Adrenal gland (tissue), 12 donors: ENCODE results near the gene VCP. TPM values are rescaled to one million over a fixed set of nuclear protein-coding genes. Genes with fewer than 3 reads are reported as not detected.

ENCODE experiments used
- DNase-seq, 7 donors: peaks; one replicate each; pipeline ENCODE4 v3.0.0-alpha.2; 2019 to 2020
- H3K27ac ChIP-seq, 5 donors: fragments of 200-600 bp; sonication (generic) in 4 of 5; 1 replicate in 3 of 5; 2 replicates in 2 of 5; pipeline versions ENCODE4 v1.5.1 to v1.8.0; 2016 to 2020; ENCODE audit warnings: mild to moderate bottlenecking in 1 of 5
- H3K27me3 ChIP-seq: fragments of 200-600 bp; 2 replicates; pipeline ENCODE4 v1.8.0; 2021
- H3K36me3 ChIP-seq, 2 donors: fragments of 200-600 bp; replicated peaks in 1 of 2; 1 replicate in 1 of 2; 2 replicates in 1 of 2; pipeline versions ENCODE4 v1.5.1 to v1.8.0; 2018 to 2022
- H3K4me1 ChIP-seq, 2 donors: fragments of 200-600 bp; replicated peaks in 1 of 2; 1 replicate in 1 of 2; 2 replicates in 1 of 2; pipeline versions ENCODE4 v1.5.1 to v1.8.0; 2018 to 2021
- H3K4me3 ChIP-seq, 4 donors: fragments of 200-600 bp; sonication (generic) in 3 of 4; one replicate each; pipeline ENCODE4 v1.5.1; 2016 to 2018
- H3K9me3 ChIP-seq, 3 donors: fragments of 200-600 bp; sonication (generic) in 1 of 3; replicated peaks in 1 of 3; 1 replicate in 2 of 3; 2 replicates in 1 of 3; pipeline versions ENCODE4 v1.5.1 to v1.8.0; 2016 to 2021
- POLR2A ChIP-seq, 2 donors: fragments of 450-650 bp; IDR thresholded peaks; one replicate each; pipeline ENCODE4 v1.6.1; 2017; ENCODE audit warnings: antibody characterized with exemption in 2 of 2, mild to moderate bottlenecking in 2 of 2, moderate library complexity in 1 of 2
- WGBS, 4 donors: extraction: QIAGEN DNeasy Blood & Tissue Kit in 2 of 4; methylation state at CpG; one replicate each; pipeline versions ENCODE4 v1.1.5 to v1.1.7; 2013 to 2017; 5-methylcytosine and 5-hydroxymethylcytosine counted together
- intact Hi-C, 2 donors: fragments of 100-400 bp; cut with DNase I; formaldehyde crosslinking; loops; one replicate each; pipeline versions ENCODE4 v1.14.1 to v1.15.0; 2022 to 2023
- polyA plus RNA-seq, 3 donors: library from polyadenylated mRNA; stranded (reverse); fragments of 200-250 nt in 2 of 3; fragments of 350-450 nt in 1 of 3; fragmentation: Illumina TruSeq in 1 of 3; extraction: RNeasy Lipid Tissue Mini Kit (QIAGEN cat#74804) in 1 of 3; gene quantifications; one replicate each; pipeline ENCODE4 v1.2.3, GENCODE V29; 2013 to 2014
- total RNA-seq, 9 donors: library from RNA; depleted of rRNA in 4 of 9; stranded (reverse); fragments of >200 nt in 4 of 9; fragments of 120-200 nt in 1 of 9; fragmentation: NEBNext Ultra II Directional in 1 of 9; extraction: Animal tissue kit (Norgen Biotek cat#: 25700) in 1 of 9; gene quantifications; one replicate each; pipeline versions ENCODE4 v1.1.0 to v1.2.4, GENCODE V29; 2013 to 2023
- TF ChIP-seq, protein P1 (sequence below), 6 experiments: fragments of 450-650 bp in 4 of 6; fragments of 200-600 bp in 2 of 6; sonication (generic) in 1 of 6; IDR thresholded peaks; 1 replicate in 5 of 6; 2 replicates in 1 of 6; pipeline versions ENCODE4 v1.5.1 to v1.8.0; 2016 to 2021; ENCODE audit warnings: antibody characterized with exemption in 6 of 6, mild to moderate bottlenecking in 2 of 6, moderate library complexity in 1 of 6
- donor health status: healthy with polysubstance abuse.
- donor health status: Bipolar disorder and iron deficiency.
- donor health status: DM: yes; HTN: yes; CAD: no.
- donor health status: DM: no; HTN: no; CAD: no.
- donor health status: DM: no; HTN: no; CAD: no.
- donor health status: DM: yes; HTN: yes; CAD: no.

Gene VCP
- total and polyA plus RNA-seq, 12 donors = 65.1 to 555 (median 251) TPM

DNA sequence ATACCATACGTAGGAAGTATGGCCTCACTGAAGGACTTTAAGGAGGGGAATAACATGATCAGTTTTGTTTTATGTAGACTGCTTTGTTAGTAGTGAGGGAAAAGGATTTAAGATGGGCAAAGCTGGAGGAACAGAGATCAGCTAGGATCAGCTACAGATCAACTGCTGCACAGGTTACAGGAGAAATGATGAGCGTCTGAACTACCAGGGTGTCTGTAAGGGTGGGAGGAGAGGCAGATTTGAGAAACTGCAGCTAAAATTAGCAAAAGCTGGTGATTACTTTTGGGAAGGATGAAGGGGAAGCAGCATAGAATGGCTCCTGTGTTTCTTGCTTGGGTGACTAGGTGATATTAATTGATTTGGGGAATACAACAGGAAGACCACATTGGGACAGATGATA lies 39.3 kb downstream of the VCP start:
- H3K27me3 ChIP-seq = no peaks in the 10 kb centered on the region
- WGBS, 4 donors = 93 to 99% (median 96%) methylated on average over 2 of the region's 2 CpGs
- peaks cover 0 to 6% of the 10 kb centered on the region in 2 donors for H3K36me3 ChIP-seq
- no peaks in the 10 kb centered on the region for H3K9me3 ChIP-seq
- DNase-seq = no peak
- H3K4me3 ChIP-seq = no peak overlapping the region
- intact Hi-C loops = no loop called here
- H3K4me1 ChIP-seq = no peaks in the 10 kb centered on the region
- TF ChIP-seq POLR2A (IDR thresholded peaks at IDR 0.05) = no peak
- TF ChIP-seq, protein P1, sequence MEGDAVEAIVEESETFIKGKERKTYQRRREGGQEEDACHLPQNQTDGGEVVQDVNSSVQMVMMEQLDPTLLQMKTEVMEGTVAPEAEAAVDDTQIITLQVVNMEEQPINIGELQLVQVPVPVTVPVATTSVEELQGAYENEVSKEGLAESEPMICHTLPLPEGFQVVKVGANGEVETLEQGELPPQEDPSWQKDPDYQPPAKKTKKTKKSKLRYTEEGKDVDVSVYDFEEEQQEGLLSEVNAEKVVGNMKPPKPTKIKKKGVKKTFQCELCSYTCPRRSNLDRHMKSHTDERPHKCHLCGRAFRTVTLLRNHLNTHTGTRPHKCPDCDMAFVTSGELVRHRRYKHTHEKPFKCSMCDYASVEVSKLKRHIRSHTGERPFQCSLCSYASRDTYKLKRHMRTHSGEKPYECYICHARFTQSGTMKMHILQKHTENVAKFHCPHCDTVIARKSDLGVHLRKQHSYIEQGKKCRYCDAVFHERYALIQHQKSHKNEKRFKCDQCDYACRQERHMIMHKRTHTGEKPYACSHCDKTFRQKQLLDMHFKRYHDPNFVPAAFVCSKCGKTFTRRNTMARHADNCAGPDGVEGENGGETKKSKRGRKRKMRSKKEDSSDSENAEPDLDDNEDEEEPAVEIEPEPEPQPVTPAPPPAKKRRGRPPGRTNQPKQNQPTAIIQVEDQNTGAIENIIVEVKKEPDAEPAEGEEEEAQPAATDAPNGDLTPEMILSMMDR (IDR thresholded peaks at IDR 0.05) = no peak
- no peak overlapping the region for H3K27ac ChIP-seq

DNA sequence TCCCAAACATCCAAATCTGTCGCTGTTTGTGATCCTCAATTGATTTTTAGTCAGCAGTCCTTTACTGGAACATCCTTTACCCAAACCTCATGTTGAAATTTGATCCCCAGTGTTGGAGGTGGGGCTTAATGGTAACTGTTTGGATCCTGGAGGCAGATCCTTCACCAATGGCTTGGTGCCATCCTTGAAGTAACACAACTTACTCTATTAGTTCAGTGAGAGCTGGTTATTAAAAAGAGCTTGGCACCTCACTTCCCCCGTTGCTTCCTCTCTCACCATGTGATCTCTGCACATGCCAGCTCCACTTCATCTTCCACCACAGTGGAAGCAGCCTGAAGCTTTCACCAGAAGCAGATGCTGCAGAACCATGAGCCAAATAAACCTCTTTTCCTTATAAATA lies 42.6 kb downstream of the VCP start:
- H3K27me3 ChIP-seq = no peaks in the 10 kb centered on the region
- no peak for DNase-seq
- peaks cover 0 to 6% of the 10 kb centered on the region in 2 donors for H3K36me3 ChIP-seq
- no peak overlapping the region for H3K4me3 ChIP-seq
- intact Hi-C loops = no loop called here
- 82 to 90% (median 85%) methylated on average over 2 of the region's 2 CpGs for WGBS, 4 donors
- H3K9me3 ChIP-seq = no peaks in the 10 kb centered on the region
- peaks cover 12 to 18% of the 10 kb centered on the region in 2 donors for H3K4me1 ChIP-seq
- TF ChIP-seq POLR2A (IDR thresholded peaks at IDR 0.05) = no peak
- TF ChIP-seq, protein P1 (IDR thresholded peaks at IDR 0.05) = no peak
- no peak overlapping the region for H3K27ac ChIP-seq

DNA sequence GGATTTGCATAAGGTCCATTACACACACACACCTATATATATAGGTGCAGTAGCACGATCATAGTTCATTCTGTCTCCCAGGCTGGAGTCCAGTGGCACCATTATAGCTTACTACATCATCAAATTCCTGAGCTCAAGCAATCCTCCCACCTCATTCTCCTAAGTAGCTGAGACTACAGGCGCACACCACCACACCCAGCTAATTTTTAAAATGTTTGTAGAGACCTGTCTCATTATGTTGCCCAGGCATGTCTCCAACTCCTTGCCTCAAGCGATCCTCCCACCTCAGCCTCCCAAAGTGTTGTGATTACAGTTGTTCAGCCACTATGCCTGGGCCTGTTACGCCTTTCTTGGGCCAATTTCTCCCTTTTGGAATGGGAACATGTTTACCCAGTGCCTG lies 43.2 kb downstream of the VCP start:
- H3K27me3 ChIP-seq = no peaks in the 10 kb centered on the region
- no peak for DNase-seq
- no peaks in the 10 kb centered on the region for H3K9me3 ChIP-seq
- H3K27ac ChIP-seq = no peak overlapping the region
- WGBS, 4 donors = 75 to 98% (median 87%) methylated on average over 3 to 4 of the region's 4 CpGs
- intact Hi-C loops = no loop called here
- peaks cover 12 to 18% of the 10 kb centered on the region in 2 donors for H3K4me1 ChIP-seq
- H3K4me3 ChIP-seq = no peak overlapping the region
- H3K36me3 ChIP-seq = peaks cover 0 to 6% of the 10 kb centered on the region in 2 donors
- no peak for TF ChIP-seq POLR2A (IDR thresholded peaks at IDR 0.05)
- TF ChIP-seq, protein P1 (IDR thresholded peaks at IDR 0.05) = no peak

DNA sequence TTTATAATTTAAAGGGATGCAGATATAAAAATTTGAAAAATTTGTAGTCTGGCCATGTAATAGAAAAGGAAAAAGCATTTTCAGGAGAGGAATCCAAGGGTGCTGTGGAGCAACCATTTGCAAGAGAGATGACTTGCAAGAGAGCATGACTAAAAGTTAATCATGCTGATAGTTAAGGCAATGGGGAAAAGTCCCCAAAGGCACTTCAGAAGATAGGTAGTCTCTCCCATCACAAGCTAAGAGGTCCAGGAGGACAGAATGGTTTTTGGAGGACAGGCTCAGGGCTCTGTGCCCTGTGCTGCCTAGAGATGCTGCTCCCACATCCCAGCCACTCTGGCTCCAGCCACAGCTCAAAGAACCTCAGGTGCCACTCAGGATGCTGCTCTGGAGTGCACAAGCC lies 44.1 kb downstream of the VCP start:
- Histone ChIP-seq H3K4me1 (peaks cover 12 to 18% of the 10 kb centered on the region in 2 donors), H3K4me3 (no peak overlapping the region), H3K27ac (no peak overlapping the region), H3K36me3 (peaks cover 0 to 6% of the 10 kb centered on the region in 2 donors), H3K27me3 (no peaks in the 10 kb centered on the region), H3K9me3 (no peaks in the 10 kb centered on the region)
- TF ChIP-seq POLR2A (IDR thresholded peaks at IDR 0.05) = no peak
- TF ChIP-seq, protein P1 (IDR thresholded peaks at IDR 0.05) = no peak
- no peak for DNase-seq
- intact Hi-C loops = no loop called here
